ENCODE results near the gene GRM7. TPM values are rescaled to one million over a fixed set of nuclear protein-coding genes. Genes with fewer than 3 reads are reported as not detected.

The GRM7 gene
- total and polyA plus RNA-seq, 2 donors (not counting 1 experiment from before 2014, with no cell fraction given), result not detected

DNA sequence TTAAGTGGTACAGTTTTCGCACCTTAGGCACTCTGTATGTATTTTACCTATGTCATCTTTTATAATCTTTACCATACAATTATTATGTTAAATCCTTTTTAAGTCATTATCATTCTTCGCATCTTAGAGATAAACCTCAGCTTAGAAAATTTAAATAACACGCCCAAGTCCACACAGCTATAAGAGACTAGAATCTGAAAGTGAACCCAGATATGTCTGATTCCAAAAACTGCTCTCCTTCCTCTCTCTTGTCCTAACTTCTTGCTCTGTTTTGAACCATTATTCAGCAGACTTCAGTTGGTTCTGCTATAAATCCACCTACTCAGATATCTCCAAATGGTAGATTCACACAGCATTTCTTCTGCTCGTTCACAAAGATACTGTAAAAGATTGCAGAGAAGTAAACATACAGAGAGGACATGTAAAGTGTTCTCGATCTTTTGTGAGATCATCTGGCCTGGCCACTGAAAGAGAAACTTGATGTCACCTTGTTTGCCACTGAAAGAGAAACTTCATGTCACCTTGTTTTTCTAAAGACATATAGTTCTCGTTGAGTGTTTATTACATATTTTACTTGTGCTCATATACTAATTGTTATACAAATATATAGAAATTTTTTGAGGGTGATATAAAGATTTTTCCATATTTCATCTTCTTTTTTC is 533.2 kb downstream of the GRM7 start:
- 96% methylated on average over 2 of the region's 6 CpGs for WGBS (ENCODE audit: insufficient coverage)
- ATAC-seq (ENCODE audit: low read depth) (no peak), DNase-seq (no peak)
- H3K4me1 ChIP-seq (ENCODE audit: control insufficient read depth in 2 of 2, insufficient read depth in 2 of 2, low read length in 2 of 2), result no peaks in the 10 kb centered on the region
- no peak overlapping the region for H2AFZ ChIP-seq (ENCODE audit: insufficient read depth, low read depth, low read length, poor library complexity, severe bottlenecking)
- no peak overlapping the region for H3K4me3 ChIP-seq (ENCODE audit: control extremely low read depth in 1 of 5, extremely low read depth in 1 of 5, insufficient read depth in 1 of 5, low read depth in 2 of 5, low read length in 4 of 5)
- H4K20me1 ChIP-seq (ENCODE audit: control insufficient read depth, insufficient read depth, low read length, poor library complexity, severe bottlenecking), result no peaks in the 10 kb centered on the region
- H3K4me2 ChIP-seq (replicated peaks; ENCODE audit: low read depth, low read length, poor library complexity, severe bottlenecking), result no peak overlapping the region
- no peaks in the 10 kb centered on the region for H3K79me2 ChIP-seq (ENCODE audit: control insufficient read depth, insufficient read depth, low read length)
- peaks cover 0 to 15% (median 0%) of the 10 kb centered on the region in 3 donors for H3K9me3 ChIP-seq (ENCODE audit: control extremely low read depth in 1 of 3, control insufficient read depth in 2 of 3, insufficient read depth in 1 of 3, low read length in 2 of 3)
- H3K27me3 Mint-ChIP-seq, result no peaks in the 10 kb centered on the region
- intact Hi-C loops (cut with micrococcal nuclease), result no loop called here
- H3K9me3 Mint-ChIP-seq (ENCODE audit: insufficient read depth), result no peaks in the 10 kb centered on the region
- no peak overlapping the region for H3K9ac ChIP-seq (ENCODE audit: low read length)
- H3K4me3 Mint-ChIP-seq, result no peak overlapping the region
- H3K27me3 ChIP-seq (replicated peaks in 1 of 4; ENCODE audit: control extremely low read depth in 1 of 4, control insufficient read depth in 3 of 4, insufficient read depth in 4 of 4, low read length in 3 of 4), result no peaks in the 10 kb centered on the region
- no peak overlapping the region for H3K27ac Mint-ChIP-seq
- no peaks in the 10 kb centered on the region for H3K4me1 Mint-ChIP-seq
- H3K27ac ChIP-seq (ENCODE audit: low read length in 2 of 2), result no peak overlapping the region
- TF ChIP-seq, protein P1, sequence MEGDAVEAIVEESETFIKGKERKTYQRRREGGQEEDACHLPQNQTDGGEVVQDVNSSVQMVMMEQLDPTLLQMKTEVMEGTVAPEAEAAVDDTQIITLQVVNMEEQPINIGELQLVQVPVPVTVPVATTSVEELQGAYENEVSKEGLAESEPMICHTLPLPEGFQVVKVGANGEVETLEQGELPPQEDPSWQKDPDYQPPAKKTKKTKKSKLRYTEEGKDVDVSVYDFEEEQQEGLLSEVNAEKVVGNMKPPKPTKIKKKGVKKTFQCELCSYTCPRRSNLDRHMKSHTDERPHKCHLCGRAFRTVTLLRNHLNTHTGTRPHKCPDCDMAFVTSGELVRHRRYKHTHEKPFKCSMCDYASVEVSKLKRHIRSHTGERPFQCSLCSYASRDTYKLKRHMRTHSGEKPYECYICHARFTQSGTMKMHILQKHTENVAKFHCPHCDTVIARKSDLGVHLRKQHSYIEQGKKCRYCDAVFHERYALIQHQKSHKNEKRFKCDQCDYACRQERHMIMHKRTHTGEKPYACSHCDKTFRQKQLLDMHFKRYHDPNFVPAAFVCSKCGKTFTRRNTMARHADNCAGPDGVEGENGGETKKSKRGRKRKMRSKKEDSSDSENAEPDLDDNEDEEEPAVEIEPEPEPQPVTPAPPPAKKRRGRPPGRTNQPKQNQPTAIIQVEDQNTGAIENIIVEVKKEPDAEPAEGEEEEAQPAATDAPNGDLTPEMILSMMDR (IDR thresholded peaks at IDR 0.05), result no peak
- no peak for TF ChIP-seq EZH2 (IDR thresholded peaks at IDR 0.05; ENCODE audit: borderline replicate concordance, insufficient read depth, low read depth, low read length, poor library complexity, severe bottlenecking)
- no peaks in the 10 kb centered on the region for H3K36me3 ChIP-seq (replicated peaks in 1 of 2; ENCODE audit: control extremely low read depth in 1 of 2, control insufficient read depth in 1 of 2, extremely low read depth in 1 of 2, insufficient read depth in 2 of 2, low read length in 1 of 2)
- ChIA-PET POLR2A (no interaction called here), CTCF (no interaction called here)

DNA sequence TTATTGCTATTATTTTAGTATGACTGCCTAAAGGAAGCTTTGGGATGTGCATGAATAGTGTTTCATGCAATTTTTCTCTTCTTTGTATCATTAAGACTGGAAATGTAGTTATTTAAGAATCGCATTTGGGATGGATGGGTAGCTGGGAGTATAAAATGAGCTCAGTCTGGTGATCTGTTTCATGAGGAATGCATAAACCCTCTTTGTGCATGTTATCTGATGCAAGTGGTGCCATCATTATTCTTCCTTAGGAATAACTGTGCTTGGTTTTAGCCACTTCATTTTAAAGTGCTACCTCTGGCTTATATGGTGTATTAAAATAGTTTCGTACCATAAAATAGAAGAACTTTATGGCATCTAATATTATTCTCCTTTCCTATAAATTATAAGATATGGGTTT is 535.6 kb downstream of the GRM7 start:
- no peaks in the 10 kb centered on the region for H3K27me3 ChIP-seq (replicated peaks in 1 of 4; ENCODE audit: control extremely low read depth in 1 of 4, control insufficient read depth in 3 of 4, insufficient read depth in 4 of 4, low read length in 3 of 4)
- H3K9me3 ChIP-seq (ENCODE audit: control extremely low read depth in 1 of 3, control insufficient read depth in 2 of 3, insufficient read depth in 1 of 3, low read length in 2 of 3), result peaks cover 0 to 15% (median 0%) of the 10 kb centered on the region in 3 donors
- ChIA-PET CTCF (no interaction called here), POLR2A (no interaction called here)
- WGBS (ENCODE audit: insufficient coverage), result 80% methylated on average over 1 of the region's 2 CpGs
- H4K20me1 ChIP-seq (ENCODE audit: control insufficient read depth, insufficient read depth, low read length, poor library complexity, severe bottlenecking), result no peaks in the 10 kb centered on the region
- DNase-seq (no peak), ATAC-seq (ENCODE audit: low read depth) (no peak)
- Mint-ChIP-seq H3K27me3 (no peaks in the 10 kb centered on the region), H3K4me1 (no peaks in the 10 kb centered on the region), H3K4me3 (no peak overlapping the region), H3K9me3 (ENCODE audit: insufficient read depth) (no peaks in the 10 kb centered on the region), H3K27ac (no peak overlapping the region)
- no peak overlapping the region for H3K4me3 ChIP-seq (ENCODE audit: control extremely low read depth in 1 of 5, extremely low read depth in 1 of 5, insufficient read depth in 1 of 5, low read depth in 2 of 5, low read length in 4 of 5)
- TF ChIP-seq, protein P1 (IDR thresholded peaks at IDR 0.05), result no peak
- no peak for TF ChIP-seq EZH2 (IDR thresholded peaks at IDR 0.05; ENCODE audit: borderline replicate concordance, insufficient read depth, low read depth, low read length, poor library complexity, severe bottlenecking)
- H3K36me3 ChIP-seq (replicated peaks in 1 of 2; ENCODE audit: control extremely low read depth in 1 of 2, control insufficient read depth in 1 of 2, extremely low read depth in 1 of 2, insufficient read depth in 2 of 2, low read length in 1 of 2), result no peaks in the 10 kb centered on the region
- H3K4me2 ChIP-seq (replicated peaks; ENCODE audit: low read depth, low read length, poor library complexity, severe bottlenecking), result no peak overlapping the region
- intact Hi-C loops (cut with micrococcal nuclease), result no loop called here
- no peaks in the 10 kb centered on the region for H3K79me2 ChIP-seq (ENCODE audit: control insufficient read depth, insufficient read depth, low read length)
- no peak overlapping the region for H3K27ac ChIP-seq (ENCODE audit: low read length in 2 of 2)
- H3K9ac ChIP-seq (ENCODE audit: low read length), result no peak overlapping the region
- no peaks in the 10 kb centered on the region for H3K4me1 ChIP-seq (ENCODE audit: control insufficient read depth in 2 of 2, insufficient read depth in 2 of 2, low read length in 2 of 2)
- H2AFZ ChIP-seq (ENCODE audit: insufficient read depth, low read depth, low read length, poor library complexity, severe bottlenecking), result no peak overlapping the region
